ENCODE measurements around the gene ATPAF1.

The ATPAF1 gene

GRCh38 chr1:46650491-46650890 is 17.7 kb downstream of the ATPAF1 start:
- no peak for DNase-seq (ENCODE audit: low read depth)

DNA sequence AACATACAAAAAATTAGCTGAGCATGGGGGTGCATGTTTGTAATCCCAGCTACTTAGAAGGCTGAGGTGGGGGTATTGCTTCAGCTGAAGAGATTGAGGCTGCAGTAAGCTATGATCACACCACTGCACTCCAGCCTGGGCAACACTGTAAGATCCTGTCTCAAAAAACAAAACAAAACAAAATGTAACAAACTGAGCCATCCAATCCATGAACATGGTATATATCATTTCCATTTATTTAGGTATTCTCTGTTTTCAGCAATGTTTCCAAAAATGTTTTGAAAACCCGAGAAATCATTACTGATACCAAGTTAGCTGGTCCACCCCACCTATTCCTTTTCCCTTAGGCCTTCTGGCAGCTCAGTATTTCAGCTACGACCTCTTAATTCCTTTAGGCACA is 18.4 kb downstream of the ATPAF1 start:
- no peak for DNase-seq (ENCODE audit: low read depth)

DNA sequence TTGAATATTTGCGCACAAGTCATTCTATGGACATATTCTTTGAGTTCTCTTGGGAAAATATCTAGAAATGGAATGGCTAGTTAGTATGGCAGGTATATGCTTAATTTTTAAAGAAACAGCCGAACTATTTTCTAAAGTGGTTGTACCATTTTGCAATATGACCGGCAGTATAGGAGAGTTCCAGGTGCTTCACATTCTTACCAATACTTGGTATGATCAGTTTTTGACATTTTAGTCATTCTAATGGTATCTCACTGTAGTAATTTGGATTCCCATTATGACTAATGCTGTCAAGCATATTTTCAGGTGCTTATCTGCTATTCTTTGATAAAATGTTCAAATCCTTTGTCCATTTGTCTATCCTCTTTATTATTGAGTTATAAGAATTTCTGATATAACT is 20.6 kb downstream of the ATPAF1 start:
- DNase-seq (ENCODE audit: low read depth) = no peak

DNA sequence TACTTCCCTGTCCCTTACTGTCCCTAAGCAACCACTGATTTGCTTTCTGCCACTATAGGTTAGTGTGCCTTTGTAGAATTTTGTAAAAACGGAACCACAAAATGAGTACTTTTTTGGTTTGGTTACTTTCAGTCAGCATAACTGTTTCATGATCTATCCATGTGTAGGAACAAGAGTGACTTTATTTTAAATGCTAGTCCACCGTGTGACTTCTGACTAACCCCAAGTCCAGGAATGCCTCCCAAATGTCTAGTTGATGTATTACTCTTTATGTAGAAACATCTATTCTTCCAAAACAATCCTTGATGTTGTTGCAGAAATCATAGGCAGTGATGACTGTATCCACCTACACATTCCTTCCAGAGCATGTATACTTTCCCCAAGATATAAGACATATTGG is 21.3 kb downstream of the ATPAF1 start:
- no peak for DNase-seq (ENCODE audit: low read depth)

GRCh38 chr1:46646331-46646730 is 21.8 kb downstream of the ATPAF1 start:
- no peak for DNase-seq (ENCODE audit: low read depth)

- no peak for DNase-seq (ENCODE audit: low read depth)
Measured at GRCh38 chr1:46645815-46646214, 22.3 kb downstream of the ATPAF1 start.

DNA sequence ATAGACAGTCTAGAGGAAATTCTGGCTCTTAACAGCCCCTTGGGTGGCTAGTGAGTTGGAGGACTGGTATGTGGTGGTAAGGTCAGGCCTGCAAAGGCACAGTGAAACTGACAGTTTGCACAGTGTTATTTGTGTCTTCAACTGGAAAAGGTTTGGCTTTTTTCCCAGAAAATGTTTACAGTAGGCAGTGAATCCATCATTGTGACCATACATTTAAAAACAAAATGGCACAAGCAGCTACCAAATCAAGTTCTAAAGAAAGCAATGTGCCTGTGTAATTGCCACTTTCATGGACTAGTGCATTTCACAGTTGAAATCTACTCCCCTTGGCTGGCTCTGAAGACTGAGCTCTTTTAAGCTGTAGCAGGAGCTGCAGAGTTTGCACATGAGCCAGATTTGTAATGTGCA is 24.8 kb downstream of the ATPAF1 start:
- DNase-seq (ENCODE audit: low read depth) = peak; percentile 87

DNA sequence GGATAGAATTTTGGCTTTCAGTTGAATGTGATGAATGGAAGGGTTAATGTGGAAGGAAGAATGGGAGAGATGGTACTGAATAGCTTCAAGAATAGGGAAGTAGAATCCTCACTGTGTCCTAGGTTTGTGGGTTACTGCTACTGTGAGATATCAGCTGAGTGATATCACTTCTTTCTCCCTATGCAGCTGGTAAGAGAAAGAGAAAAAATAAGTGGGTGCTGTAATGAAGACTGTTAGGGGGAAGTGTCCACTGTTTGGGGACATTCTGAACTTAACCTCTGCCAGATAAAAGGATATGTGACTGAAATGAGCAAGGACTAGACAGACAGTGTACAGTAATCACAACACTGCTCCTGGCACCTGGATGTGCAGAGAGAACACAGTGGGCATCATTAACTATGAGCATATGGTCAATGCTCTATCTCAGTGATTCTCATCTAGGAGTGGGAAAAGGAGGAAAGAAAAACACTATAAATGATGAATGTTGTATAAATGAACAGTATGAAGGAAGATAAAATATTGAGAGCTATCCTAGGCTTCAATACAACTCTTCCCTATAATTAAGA is 26.0 kb downstream of the ATPAF1 start:
- no peak for DNase-seq (ENCODE audit: low read depth)

DNA sequence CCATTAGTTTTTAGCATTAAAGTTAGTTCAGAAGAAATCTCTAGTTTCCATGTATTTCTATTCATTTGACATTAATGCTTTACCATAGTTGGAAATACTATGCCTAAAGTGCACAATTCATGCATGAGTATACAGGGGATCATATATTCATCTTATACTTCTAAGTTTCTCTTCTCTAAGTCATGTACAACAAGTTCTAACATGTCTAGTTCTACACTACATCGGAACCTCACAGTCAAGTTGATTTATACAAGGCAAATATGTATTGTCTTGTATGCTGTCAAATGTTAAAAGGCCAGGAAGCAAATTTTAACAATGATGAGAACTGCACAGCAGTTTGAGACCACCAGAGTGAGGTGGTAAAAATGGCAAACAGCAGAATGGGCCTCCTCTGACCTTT is 28.6 kb downstream of the ATPAF1 start:
- DNase-seq (ENCODE audit: low read depth) = no peak

DNA sequence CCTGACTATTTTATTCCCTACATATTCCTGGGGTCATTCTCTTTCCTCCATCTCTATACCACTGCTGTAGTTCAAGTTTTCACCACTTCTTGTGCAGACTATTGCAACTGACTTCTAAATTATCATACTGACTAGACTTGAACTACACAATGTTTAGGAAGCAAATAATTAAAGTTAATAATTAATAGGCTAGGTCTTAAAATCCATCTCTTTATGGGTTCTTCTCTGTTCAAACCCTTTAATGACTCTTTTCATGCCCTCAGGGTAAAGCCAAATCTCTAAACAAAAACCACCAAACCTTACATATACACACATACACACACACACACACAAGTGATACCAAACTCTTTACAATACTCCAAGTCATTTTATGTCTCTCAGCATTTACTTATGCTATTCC is 29.2 kb downstream of the ATPAF1 start:
- DNase-seq (ENCODE audit: low read depth) = no peak

GRCh38 chr1:46637444-46638083 is 30.6 kb downstream of the ATPAF1 start:
- DNase-seq (ENCODE audit: low read depth) = no peak

DNA sequence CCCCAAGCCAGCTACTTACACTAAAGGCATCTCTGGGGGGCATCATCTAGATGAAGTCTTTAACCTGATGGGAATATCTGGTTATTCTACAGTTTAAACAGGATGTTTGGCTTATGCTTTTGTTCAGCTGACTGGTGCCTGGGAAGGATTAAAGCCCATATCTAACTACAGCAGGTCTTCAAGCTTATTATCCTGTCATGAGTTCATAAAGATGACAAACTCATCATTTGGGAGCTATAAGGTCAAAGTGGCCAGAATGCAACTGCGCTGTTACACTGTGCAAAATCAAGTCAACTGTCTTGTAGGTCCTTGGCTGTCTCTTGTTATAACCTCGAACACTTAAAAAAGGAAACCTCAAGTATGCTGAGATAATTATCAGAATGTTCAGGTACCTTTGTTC is 33.0 kb downstream of the ATPAF1 start:
- no peak for DNase-seq (ENCODE audit: low read depth)

DNA sequence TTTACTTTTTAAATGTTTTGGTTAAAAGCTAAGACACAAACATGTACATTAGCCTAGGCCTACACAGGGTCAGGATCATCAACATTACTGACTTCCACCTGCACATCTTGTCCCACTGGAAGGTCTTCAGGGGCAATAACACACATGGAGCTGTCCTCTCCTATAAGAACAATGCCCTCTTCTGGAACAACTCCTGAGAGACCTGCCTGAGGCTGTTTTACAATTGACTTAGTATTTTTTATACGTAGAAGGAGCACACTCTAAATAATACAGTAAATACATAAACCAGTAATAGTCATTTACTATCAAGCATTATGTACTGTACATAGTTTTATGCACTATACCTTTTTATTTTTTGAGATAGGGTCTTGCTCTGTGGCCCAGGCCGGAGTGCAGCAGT is 37.4 kb downstream of the ATPAF1 start:
- DNase-seq (ENCODE audit: low read depth) = no peak

- no peak for DNase-seq (ENCODE audit: low read depth)
Measured at GRCh38 chr1:46623743-46624644, 44.2 kb downstream of the ATPAF1 start.

- peak; percentile 57 for DNase-seq (ENCODE audit: low read depth)
Measured at GRCh38 chr1:46622344-46622743, 45.8 kb downstream of the ATPAF1 start.

DNA sequence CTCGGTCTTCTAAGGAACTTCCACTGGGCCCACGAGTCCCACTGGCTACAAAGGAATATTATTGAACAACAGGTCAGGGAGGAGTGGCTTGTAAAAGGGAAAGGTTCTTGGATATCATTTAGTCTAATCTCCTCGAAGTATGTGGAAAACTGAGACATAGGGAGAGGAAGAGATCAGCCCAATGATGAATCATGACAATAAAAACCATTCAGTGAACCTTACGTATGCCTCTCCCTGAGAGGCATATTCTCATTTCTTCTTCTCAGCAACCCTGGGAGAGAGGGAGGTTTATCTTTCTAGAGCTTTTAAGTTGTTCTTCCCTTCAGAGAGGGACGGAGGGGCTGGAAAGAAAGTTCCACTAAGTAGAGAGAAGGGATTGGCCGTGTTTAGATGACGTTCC is 46.2 kb downstream of the ATPAF1 start:
- DNase-seq (ENCODE audit: low read depth) = no peak

DNA sequence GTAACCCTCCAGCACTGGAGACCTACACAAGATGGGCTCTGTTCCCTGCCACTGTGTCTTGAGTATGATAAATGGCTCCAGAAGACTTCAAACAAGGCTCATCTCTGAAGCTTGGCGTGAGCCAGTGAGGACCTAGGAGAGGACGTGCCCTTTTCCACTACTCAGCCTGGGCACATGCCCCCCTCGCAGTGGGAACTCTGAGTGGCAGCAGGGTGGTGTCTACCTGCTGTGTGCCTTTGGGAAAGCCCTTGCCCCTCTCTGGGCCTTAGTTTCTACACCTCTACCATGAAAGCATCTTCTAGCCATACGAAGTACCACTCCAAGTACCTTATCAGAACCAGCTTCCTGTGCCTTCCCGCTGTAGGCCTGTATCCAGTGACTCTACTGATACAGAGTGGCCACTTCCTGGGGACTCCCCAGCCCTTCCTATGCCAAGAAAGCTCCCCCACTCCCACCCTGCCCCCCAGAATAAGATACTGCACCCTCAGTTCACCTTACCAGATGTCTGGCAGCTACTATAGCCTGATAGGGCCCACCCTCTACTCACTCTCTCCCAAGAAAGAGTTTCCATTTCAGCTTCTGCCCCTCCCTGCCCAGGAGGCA is 48.4 kb downstream of the ATPAF1 start:
- no peak for DNase-seq (ENCODE audit: low read depth)

- DNase-seq (ENCODE audit: low read depth) = no peak
Measured at GRCh38 chr1:46618754-46619415, 49.3 kb downstream of the ATPAF1 start.

- no peak for DNase-seq (ENCODE audit: low read depth)
Measured at GRCh38 chr1:46617833-46618232, 50.3 kb downstream of the ATPAF1 start.

- no peak for DNase-seq (ENCODE audit: low read depth)
Measured at GRCh38 chr1:46617108-46617800, 50.9 kb downstream of the ATPAF1 start.

- DNase-seq (ENCODE audit: low read depth) = peak; percentile 67
Measured at GRCh38 chr1:46616277-46617107, 51.7 kb downstream of the ATPAF1 start, which contains the start of gene MOB3C. MOB3C (minus strand) TSS chr1:46616811; CDS start chr1:46613321, 3,490 bp downstream.
